GM12864 (cell line): ENCODE data around the gene GPR176.

Experiments used
- DNase-seq: peaks from one replicate; pipeline ENCODE4 v3.0.0-alpha.2; 2011; ENCODE audit warnings: low read depth
- H3K4me3 ChIP-seq: 2 replicates; pipeline ENCODE4 v1.5.1; 2011; ENCODE audit warnings: mild to moderate bottlenecking, low read depth, low read length, control low read depth
- TF ChIP-seq, protein P1 (sequence below): IDR thresholded peaks from 2 replicates; pipeline ENCODE4 v1.5.1; 2011; ENCODE audit warnings: low read depth, mild to moderate bottlenecking, moderate library complexity, low read length, control low read depth, inconsistent platforms; ENCODE audit errors: missing control alignments

GPR176 gene

DNA sequence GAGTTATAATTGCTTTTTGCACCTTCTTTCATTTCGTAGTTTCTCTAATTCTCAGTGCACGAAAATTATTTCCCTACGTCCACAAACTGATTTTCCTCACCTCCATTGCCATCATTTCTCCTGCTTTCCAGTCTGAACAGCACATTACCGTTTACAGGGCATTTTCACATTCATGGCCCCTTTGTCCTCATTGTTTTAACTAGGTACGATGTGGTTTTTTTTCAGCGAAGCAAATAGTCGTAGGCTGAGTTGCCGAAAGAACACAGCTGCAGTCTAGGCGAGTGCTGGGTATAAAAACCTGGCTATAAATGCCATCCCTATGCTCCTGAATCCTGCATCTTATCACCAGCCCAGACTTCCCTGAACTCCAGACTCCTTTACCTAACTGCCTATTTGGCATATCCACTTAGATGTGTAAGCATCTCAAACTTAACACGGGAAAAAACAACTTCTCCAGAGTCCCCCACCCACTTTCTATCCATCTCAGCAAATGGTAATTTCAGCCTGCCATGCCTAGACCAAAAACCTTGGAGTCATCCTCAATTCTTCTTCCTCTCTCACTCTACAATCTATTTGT lies 136.7 kb downstream of the GPR176 start:
- TF ChIP-seq, protein P1, sequence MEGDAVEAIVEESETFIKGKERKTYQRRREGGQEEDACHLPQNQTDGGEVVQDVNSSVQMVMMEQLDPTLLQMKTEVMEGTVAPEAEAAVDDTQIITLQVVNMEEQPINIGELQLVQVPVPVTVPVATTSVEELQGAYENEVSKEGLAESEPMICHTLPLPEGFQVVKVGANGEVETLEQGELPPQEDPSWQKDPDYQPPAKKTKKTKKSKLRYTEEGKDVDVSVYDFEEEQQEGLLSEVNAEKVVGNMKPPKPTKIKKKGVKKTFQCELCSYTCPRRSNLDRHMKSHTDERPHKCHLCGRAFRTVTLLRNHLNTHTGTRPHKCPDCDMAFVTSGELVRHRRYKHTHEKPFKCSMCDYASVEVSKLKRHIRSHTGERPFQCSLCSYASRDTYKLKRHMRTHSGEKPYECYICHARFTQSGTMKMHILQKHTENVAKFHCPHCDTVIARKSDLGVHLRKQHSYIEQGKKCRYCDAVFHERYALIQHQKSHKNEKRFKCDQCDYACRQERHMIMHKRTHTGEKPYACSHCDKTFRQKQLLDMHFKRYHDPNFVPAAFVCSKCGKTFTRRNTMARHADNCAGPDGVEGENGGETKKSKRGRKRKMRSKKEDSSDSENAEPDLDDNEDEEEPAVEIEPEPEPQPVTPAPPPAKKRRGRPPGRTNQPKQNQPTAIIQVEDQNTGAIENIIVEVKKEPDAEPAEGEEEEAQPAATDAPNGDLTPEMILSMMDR, result no peak
- no peak for DNase-seq
- peak overlapping the region; percentile 69 for H3K4me3 ChIP-seq

DNA sequence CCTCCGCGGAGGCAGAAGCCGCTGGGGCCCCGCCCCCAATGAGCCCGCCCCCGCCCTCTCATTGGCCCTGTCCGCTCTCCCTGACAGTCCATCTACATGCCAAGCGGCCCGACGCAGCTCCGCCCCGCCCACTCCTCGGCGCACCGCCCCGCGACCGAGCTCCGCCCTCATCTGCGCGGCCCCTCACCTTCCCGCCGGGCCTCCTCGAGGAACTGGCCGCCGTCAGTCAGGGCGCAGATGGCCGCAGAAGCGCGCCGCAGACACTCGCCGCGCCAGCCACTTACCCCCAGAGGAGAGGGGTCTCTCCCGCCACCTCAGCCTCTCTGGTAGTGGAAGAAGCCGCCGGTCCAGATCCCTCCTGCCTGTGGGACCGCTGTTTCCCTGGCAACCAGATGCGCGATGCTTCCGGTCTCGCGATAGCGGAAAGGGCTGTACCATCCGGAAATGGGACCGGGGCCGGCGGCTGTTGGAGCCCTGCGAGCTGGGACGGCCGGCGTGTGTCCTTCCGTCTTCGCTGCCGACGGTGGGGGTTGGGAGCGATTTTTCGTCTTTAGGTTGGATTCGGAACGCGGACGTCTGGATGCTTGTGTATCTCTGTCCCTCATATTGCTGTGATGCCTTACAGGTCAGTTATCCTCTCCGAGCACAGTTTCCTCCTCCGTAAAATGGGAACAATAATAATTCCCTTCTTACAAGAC lies 137.5 kb downstream of the GPR176 start, which contains the start of gene FSIP1:
TSS of gene FSIP1 (minus strand) at position 401 of the 698 bp plus-strand sequence. CDS start 6,317 bp downstream, outside the sequence.
- peak within 1 kb of the TSS; percentile 69 for H3K4me3 ChIP-seq
- DNase-seq, result peak; percentile 91

DNA sequence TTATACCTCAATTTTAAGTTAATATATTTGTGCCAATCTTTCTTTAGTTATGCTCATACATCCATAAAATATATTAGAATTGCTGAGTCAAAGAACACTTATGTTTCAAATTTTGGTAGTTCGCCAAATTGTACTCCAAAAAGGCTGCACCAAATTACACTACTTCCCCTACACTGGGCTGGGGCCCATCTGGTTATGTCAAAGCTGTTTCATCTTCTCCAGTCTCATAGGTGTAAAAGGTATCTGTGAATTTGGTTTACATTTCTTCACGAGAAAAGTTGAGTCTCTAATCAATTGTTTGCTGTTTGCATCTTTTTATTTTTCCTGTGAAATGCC lies 138.1 kb downstream of the GPR176 start:
- TF ChIP-seq, protein P1, result no peak
- H3K4me3 ChIP-seq, result peak overlapping the region; percentile 69; the same call in 1 of the 2 replicates
- DNase-seq, result no peak

More for the DNA sequence above, 137.5 kb downstream of the GPR176 start, which contains the start of gene FSIP1:
- TF ChIP-seq, protein P1, result no peak

GRCh38 chr15:39781147-39781966 lies 138.7 kb downstream of the GPR176 start:
- DNase-seq, result no peak
- H3K4me3 ChIP-seq, result no peak overlapping the region
- TF ChIP-seq, protein P1, result no peak

- no peak for DNase-seq
- TF ChIP-seq, protein P1, result no peak
- no peak overlapping the region for H3K4me3 ChIP-seq
Measured at GRCh38 chr15:39778021-39778420, 142.0 kb downstream of the GPR176 start.

DNA sequence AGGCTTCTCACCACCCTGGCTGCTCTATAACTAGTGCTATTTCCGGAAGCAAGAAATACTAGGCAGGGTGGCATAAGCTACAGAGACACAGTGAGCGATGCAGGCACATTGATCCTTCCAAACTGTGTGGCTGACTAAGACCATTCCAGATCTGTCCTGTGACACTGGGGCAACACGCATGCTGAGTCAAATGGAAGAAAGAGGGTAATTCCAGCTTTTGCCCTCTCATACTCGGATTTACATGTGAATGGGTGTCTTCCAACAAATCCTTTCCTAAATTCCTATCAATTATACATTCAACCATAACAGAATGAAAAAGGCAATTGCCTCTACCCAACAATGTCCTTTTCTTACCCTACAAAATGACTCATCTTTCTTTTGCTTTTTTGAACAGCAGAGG lies 142.6 kb downstream of the GPR176 start:
- H3K4me3 ChIP-seq, result no peak overlapping the region
- TF ChIP-seq, protein P1, result no peak
- no peak for DNase-seq
